Lung (tissue), 13 donors: ENCODE measurements around the gene BDKRB1. TPM values are rescaled to one million over a fixed set of nuclear protein-coding genes. Genes with fewer than 3 reads are reported as not detected.

Source experiments
- ATAC-seq: fragments of 200-7000 bp; cut with Tn5 transposase; one replicate; pipeline ENCODE4 v1.9.1; 2020; ENCODE audit warnings: moderate number of reproducible peaks; ENCODE audit not compliant: insufficient read depth, low FRiP score
- DNase-seq, 3 donors: peaks; one replicate each; pipeline ENCODE4 v3.0.0-alpha.2; 2013 to 2017
- H3K27ac ChIP-seq, 2 donors: one replicate each; pipeline ENCODE4 v1.5.1; 2013; ENCODE audit warnings: mild to moderate bottlenecking in 2 of 2, moderate library complexity in 2 of 2, control low read depth in 1 of 2, inconsistent platforms in 1 of 2, low read depth in 1 of 2, low read length in 1 of 2
- H3K27me3 ChIP-seq, 3 donors: one replicate each; pipeline ENCODE4 v1.5.1; 2013; ENCODE audit warnings: low read length in 2 of 3; ENCODE audit not compliant: control insufficient read depth in 3 of 3, insufficient read depth in 3 of 3
- H3K36me3 ChIP-seq, 4 donors: one replicate each; pipeline ENCODE4 v1.5.1; 2013; ENCODE audit warnings: low read length in 4 of 4, mild to moderate bottlenecking in 1 of 4, moderate library complexity in 1 of 4; ENCODE audit not compliant: control insufficient read depth in 4 of 4, insufficient read depth in 4 of 4
- H3K4me1 ChIP-seq, 5 donors: one replicate each; pipeline ENCODE4 v1.5.1; 2013; ENCODE audit warnings: low read length in 5 of 5, mild to moderate bottlenecking in 2 of 5, moderate library complexity in 1 of 5; ENCODE audit not compliant: control insufficient read depth in 5 of 5, insufficient read depth in 5 of 5
- H3K4me3 ChIP-seq: one replicate; pipeline ENCODE4 v1.5.1; 2013; ENCODE audit warnings: mild to moderate bottlenecking, control low read depth, moderate library complexity
- H3K9ac ChIP-seq, 2 donors: one replicate each; pipeline ENCODE4 v1.5.1; 2013; ENCODE audit warnings: low read length in 2 of 2, control low read depth in 1 of 2; ENCODE audit not compliant: insufficient read depth in 1 of 2
- H3K9me3 ChIP-seq, 4 donors: one replicate each; pipeline ENCODE4 v1.5.1; 2013; ENCODE audit warnings: low read length in 3 of 4, mild to moderate bottlenecking in 1 of 4, moderate library complexity in 1 of 4; ENCODE audit not compliant: control insufficient read depth in 4 of 4, insufficient read depth in 3 of 4
- WGBS, 2 donors: extraction: QIAGEN DNeasy Blood & Tissue Kit; methylation state at CpG; one replicate each; pipeline ENCODE4 v1.1.7; 2013; 5-methylcytosine and 5-hydroxymethylcytosine counted together
- polyA plus RNA-seq, 2 donors: library from polyadenylated mRNA; stranded (reverse); fragments of 200-250 nt; gene quantifications; one replicate each; pipeline ENCODE4 v1.2.1, GENCODE V29; 2013
- small RNA-seq: library from RNA; depleted of rRNA; stranded (forward); fragments of <200 nt; gene quantifications from one replicate; pipeline ENCODE3, GENCODE V24; 2014; ENCODE audit warnings: low replicate concordance
- total RNA-seq, 2 donors: library from RNA; depleted of rRNA in 1 of 2; stranded (reverse); fragments of >200 nt in 1 of 2; gene quantifications; one replicate each; pipeline ENCODE4 v1.2.1, GENCODE V29; 2014 to 2021
- TF ChIP-seq, protein P1 (sequence below): IDR thresholded peaks from 2 replicates; pipeline ENCODE4 v1.5.1; 2012; ENCODE audit warnings: mild to moderate bottlenecking; ENCODE audit errors: control extremely low read depth, extremely low read depth
- donor health status: control.
- donor health status: control.
- donor health status: Bipolar disorder and iron deficiency.
- donor health status: healthy.
- donor health status: DM: yes; HTN: yes; CAD: no.

Gene BDKRB1
- total and polyA plus RNA-seq, 4 donors: 0.18 to 5.4 (median 0.42) TPM

DNA sequence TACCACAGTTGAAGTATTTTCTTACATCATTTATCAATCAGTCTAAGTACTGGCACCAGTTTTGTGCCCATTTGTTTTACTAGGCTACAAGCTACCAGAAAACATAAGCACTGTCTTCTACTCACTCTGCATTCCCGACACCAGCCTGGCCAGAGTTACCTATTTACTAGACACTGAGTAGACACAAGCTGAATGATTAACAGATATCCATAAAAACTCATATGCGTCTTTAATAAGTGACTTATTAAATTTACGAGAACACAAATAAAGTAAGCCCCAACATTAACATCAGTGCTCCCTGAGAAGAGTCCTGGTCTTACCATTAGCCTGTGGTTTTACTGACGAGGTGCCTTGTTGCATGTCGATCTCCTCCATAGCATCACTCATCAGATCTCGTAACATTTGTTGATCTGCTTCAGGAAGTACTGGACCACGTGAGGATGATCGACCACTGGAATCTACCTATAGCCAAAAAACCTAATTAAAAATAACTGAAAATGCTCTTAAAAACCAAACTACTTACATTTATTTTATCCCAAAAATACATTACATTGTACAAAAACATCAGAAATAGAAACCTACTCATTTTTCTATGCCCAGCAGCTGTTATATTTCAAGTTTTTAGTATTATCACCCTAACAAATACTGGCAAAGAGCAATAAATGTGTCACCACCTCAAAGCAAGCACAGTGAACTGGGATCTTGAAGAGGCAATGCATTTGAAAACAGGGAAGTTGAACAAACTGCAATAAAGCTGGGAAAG lies 53.3 kb downstream of the BDKRB1 start:
- Histone ChIP-seq H3K4me3 (no peak overlapping the region), H3K4me1 (peaks cover 0 to 10% (median 0%) of the 10 kb centered on the region in 5 donors), H3K27ac (no peak overlapping the region), H3K9ac (no peak overlapping the region), H3K9me3 (no peaks in the 10 kb centered on the region), H3K36me3 (peaks cover 16 to 35% (median 30%) of the 10 kb centered on the region in 4 donors), H3K27me3 (no peaks in the 10 kb centered on the region)
- 90 to 91% methylated on average over 8 of the region's 8 CpGs for WGBS, 2 donors
- DNase-seq: peak in 2 of 3 donors; percentile 66 to 70
- ATAC-seq: no peak
- TF ChIP-seq, protein P1, sequence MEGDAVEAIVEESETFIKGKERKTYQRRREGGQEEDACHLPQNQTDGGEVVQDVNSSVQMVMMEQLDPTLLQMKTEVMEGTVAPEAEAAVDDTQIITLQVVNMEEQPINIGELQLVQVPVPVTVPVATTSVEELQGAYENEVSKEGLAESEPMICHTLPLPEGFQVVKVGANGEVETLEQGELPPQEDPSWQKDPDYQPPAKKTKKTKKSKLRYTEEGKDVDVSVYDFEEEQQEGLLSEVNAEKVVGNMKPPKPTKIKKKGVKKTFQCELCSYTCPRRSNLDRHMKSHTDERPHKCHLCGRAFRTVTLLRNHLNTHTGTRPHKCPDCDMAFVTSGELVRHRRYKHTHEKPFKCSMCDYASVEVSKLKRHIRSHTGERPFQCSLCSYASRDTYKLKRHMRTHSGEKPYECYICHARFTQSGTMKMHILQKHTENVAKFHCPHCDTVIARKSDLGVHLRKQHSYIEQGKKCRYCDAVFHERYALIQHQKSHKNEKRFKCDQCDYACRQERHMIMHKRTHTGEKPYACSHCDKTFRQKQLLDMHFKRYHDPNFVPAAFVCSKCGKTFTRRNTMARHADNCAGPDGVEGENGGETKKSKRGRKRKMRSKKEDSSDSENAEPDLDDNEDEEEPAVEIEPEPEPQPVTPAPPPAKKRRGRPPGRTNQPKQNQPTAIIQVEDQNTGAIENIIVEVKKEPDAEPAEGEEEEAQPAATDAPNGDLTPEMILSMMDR: no peak

DNA sequence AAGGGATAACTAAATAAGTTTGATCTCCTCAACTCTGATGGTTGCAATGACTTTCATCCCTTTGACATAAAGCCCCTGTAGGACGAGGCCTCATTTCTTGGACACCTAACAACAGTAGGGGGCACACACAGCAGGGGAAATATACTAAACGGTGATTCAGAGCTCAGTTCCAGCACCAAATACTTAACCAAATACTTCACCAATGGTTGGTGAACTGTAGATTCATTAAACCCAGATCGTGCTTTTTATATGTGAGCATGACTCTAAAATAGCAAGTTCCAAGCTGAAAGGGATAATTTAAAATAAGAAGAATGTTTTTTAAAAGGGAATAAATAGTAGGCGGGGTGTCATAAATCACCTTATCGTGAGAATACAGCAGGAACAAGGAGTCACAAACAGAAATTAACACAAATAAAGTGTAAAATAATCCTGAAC lies 53.9 kb downstream of the BDKRB1 start:
- Histone ChIP-seq H3K4me1 (peaks cover 0 to 10% (median 0%) of the 10 kb centered on the region in 5 donors), H3K9ac (no peak overlapping the region), H3K9me3 (no peaks in the 10 kb centered on the region), H3K27me3 (no peaks in the 10 kb centered on the region), H3K4me3 (no peak overlapping the region), H3K36me3 (peaks cover 15 to 40% (median 29%) of the 10 kb centered on the region in 4 donors), H3K27ac (no peak overlapping the region)
- 74 to 86% methylated on average over 5 of the region's 5 CpGs for WGBS, 2 donors
- ATAC-seq: no peak
- DNase-seq: no peak
- TF ChIP-seq, protein P1: no peak

DNA sequence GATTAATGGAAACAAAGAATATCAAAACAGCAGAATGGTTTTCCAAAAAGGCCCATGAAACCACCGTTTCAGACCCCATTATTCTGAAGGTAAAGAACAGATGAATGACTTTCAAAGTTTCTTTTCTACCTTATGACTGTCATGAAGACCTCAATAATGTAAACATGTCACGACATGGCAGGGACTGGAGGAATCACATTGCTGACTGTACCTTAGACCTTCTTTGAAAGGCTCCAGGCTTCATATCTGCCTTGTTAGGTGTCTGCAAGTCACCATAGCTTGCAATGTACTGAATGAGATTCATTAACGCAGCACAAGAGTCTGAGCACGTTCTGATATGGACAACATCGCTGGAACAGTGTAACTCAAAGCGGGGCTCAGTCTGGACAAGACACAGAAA lies 54.9 kb downstream of the BDKRB1 start:
- H3K36me3 ChIP-seq: peaks cover 13 to 40% (median 35%) of the 10 kb centered on the region in 4 donors
- ATAC-seq (no peak), DNase-seq (no peak)
- TF ChIP-seq, protein P1: no peak
- H3K9me3 ChIP-seq: no peaks in the 10 kb centered on the region
- H3K9ac ChIP-seq: no peak overlapping the region
- H3K4me1 ChIP-seq: peaks cover 0 to 10% (median 0%) of the 10 kb centered on the region in 5 donors
- no peak overlapping the region for H3K27ac ChIP-seq
- no peaks in the 10 kb centered on the region for H3K27me3 ChIP-seq
- 94 to 96% methylated on average over 6 of the region's 6 CpGs for WGBS, 2 donors
- no peak overlapping the region for H3K4me3 ChIP-seq

Small RNA genes lying within 50 kb of the gene (small RNA-seq; reads per million reads assigned to genes)
- not detected for gene CKS1BP1

Other genes starting within 250 kb of the BDKRB1 start
- gene C14orf132, start 216.8 kb upstream of the BDKRB1 start, total RNA-seq: 10 to 100 TPM; 21.7 to 49.3 TPM
- gene C14orf132, start 216.8 kb upstream of the BDKRB1 start, polyA plus RNA-seq: 10 to 100 TPM in 1 of 2 donors, 1 to 10 TPM in 1; 9.8 to 27.7 TPM
- gene BDKRB2, start 51.4 kb upstream of the BDKRB1 start, total RNA-seq: 1 to 10 TPM; 2.1 to 2.6 TPM
- 1 to 10 TPM in 1 of 2 donors, under 1 TPM in 1; 0.77 to 5.8 TPM for gene BDKRB2, start 51.4 kb upstream of the BDKRB1 start, polyA plus RNA-seq
- gene ATG2B, start 107.1 kb downstream of the BDKRB1 start, total RNA-seq: 10 to 100 TPM; 21.7 to 64.3 TPM
- gene ATG2B, start 107.1 kb downstream of the BDKRB1 start, polyA plus RNA-seq: 1 to 10 TPM; 3.6 to 4.8 TPM
- gene GSKIP, start 107.3 kb downstream of the BDKRB1 start, total RNA-seq: 10 to 100 TPM; 14.8 to 20.6 TPM
- gene GSKIP, start 107.3 kb downstream of the BDKRB1 start, polyA plus RNA-seq: 10 to 100 TPM in 1 of 2 donors, 1 to 10 TPM in 1; 8.2 to 15.2 TPM
- 10 to 100 TPM; 14.8 to 21.4 TPM for gene AK7, start 135.9 kb downstream of the BDKRB1 start, total RNA-seq
- gene AK7, start 135.9 kb downstream of the BDKRB1 start, polyA plus RNA-seq: 1 to 10 TPM; 5.2 to 6.8 TPM
- 100 to 1,000 TPM; 124 to 285 TPM for gene PAPOLA, start 246.2 kb downstream of the BDKRB1 start, total RNA-seq
- gene PAPOLA, start 246.2 kb downstream of the BDKRB1 start, polyA plus RNA-seq: 10 to 100 TPM; 62.2 to 68.6 TPM